ENCODE measurements around the gene INPP5D.
"Not testable (repeated sequence)": the region's sequence is repeated elsewhere in the genome, so short reads cannot be mapped to it uniquely, and the experiment has no call there.

The INPP5D gene

GRCh38 chr2:233094614-233095013 is 34.5 kb downstream of the INPP5D start:
- no peak for ATAC-seq

- ATAC-seq, result no peak
Measured at GRCh38 chr2:233096006-233096405, 35.9 kb downstream of the INPP5D start.

GRCh38 chr2:233098618-233099017 is 38.5 kb downstream of the INPP5D start:
- no peak for ATAC-seq

- not testable (repeated sequence) for ATAC-seq
Measured at GRCh38 chr2:233099820-233100191, 39.7 kb downstream of the INPP5D start.

GRCh38 chr2:233100192-233100998 is 40.3 kb downstream of the INPP5D start:
- ATAC-seq, result peak; percentile 71 to 85

- ATAC-seq, result no peak
Measured at GRCh38 chr2:233101141-233101540, 41.0 kb downstream of the INPP5D start.

- ATAC-seq, result no peak
Measured at GRCh38 chr2:233101816-233102215, 41.7 kb downstream of the INPP5D start.

- no peak for ATAC-seq
Measured at GRCh38 chr2:233105156-233105895, 45.2 kb downstream of the INPP5D start.

GRCh38 chr2:233105930-233106329 is 45.8 kb downstream of the INPP5D start:
- no peak for ATAC-seq

- ATAC-seq, result no peak
Measured at GRCh38 chr2:233107011-233107410, 46.9 kb downstream of the INPP5D start.

- ATAC-seq, result no peak
Measured at GRCh38 chr2:233107831-233108300, 47.7 kb downstream of the INPP5D start.

GRCh38 chr2:233108611-233109490 is 48.7 kb downstream of the INPP5D start:
- peak; percentile 66 to 70 for ATAC-seq

GRCh38 chr2:233111427-233111826 is 51.3 kb downstream of the INPP5D start:
- ATAC-seq, result no peak

- ATAC-seq, result no peak
Measured at GRCh38 chr2:233112329-233112728, 52.2 kb downstream of the INPP5D start.

- no peak for ATAC-seq
Measured at GRCh38 chr2:233112776-233113452, 52.8 kb downstream of the INPP5D start.

GRCh38 chr2:233114421-233114861 is 54.3 kb downstream of the INPP5D start:
- ATAC-seq, result peak in 1 of 2 donors; percentile 19

- ATAC-seq, result no peak
Measured at GRCh38 chr2:233115121-233115520, 55.0 kb downstream of the INPP5D start.

- no peak for ATAC-seq
Measured at GRCh38 chr2:233115741-233116140, 55.6 kb downstream of the INPP5D start.

GRCh38 chr2:233116946-233117345 is 56.8 kb downstream of the INPP5D start:
- no peak for ATAC-seq

- no peak for ATAC-seq
Measured at GRCh38 chr2:233117351-233117750, 57.2 kb downstream of the INPP5D start.

- ATAC-seq, result peak; percentile 25 to 31
Measured at GRCh38 chr2:233117811-233118647, 57.9 kb downstream of the INPP5D start.

Data from activated CD4-positive, CD25-positive, alpha-beta regulatory T cell treated with anti-CD3 and anti-CD28 coated beads, Interleukin-2, amount 50 U/mL, for 24 hours (primary cell).